ENCODE results near the gene DLX6.

DNA sequence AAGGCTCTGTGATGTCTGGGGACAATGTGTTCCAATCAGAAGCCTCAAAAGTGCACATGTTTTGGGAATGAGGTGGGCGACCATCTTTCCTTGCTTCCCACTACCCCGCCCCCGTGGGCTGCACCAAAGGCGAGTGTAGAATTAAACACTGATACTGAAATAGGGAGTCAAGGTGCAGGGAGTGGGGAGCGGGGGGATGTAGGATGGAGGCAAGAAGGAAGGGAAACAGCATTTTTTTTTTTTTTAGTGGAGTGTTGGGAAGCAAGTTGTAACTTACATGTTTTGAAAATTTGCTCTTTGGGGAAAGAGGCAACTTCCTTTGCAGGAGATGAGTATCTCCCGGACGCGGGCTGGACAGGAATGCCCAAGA is 19.8 kb downstream of the DLX6 start:
- no peak for TF ChIP-seq EZH2 (IDR thresholded peaks at IDR 0.05; ENCODE audit: low read depth)
- TF ChIP-seq, protein P1, sequence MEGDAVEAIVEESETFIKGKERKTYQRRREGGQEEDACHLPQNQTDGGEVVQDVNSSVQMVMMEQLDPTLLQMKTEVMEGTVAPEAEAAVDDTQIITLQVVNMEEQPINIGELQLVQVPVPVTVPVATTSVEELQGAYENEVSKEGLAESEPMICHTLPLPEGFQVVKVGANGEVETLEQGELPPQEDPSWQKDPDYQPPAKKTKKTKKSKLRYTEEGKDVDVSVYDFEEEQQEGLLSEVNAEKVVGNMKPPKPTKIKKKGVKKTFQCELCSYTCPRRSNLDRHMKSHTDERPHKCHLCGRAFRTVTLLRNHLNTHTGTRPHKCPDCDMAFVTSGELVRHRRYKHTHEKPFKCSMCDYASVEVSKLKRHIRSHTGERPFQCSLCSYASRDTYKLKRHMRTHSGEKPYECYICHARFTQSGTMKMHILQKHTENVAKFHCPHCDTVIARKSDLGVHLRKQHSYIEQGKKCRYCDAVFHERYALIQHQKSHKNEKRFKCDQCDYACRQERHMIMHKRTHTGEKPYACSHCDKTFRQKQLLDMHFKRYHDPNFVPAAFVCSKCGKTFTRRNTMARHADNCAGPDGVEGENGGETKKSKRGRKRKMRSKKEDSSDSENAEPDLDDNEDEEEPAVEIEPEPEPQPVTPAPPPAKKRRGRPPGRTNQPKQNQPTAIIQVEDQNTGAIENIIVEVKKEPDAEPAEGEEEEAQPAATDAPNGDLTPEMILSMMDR (conservative IDR thresholded peaks at IDR 0.05) = no peak
